HepG2 (cell line): ENCODE data around the gene CFAP210. TPM values are rescaled to one million over a fixed set of nuclear protein-coding genes. Genes with fewer than 3 reads are reported as not detected.

Experiments used
- ARID3A ChIP-seq: IDR thresholded peaks from 2 replicates; pipeline ENCODE4 v1.6.1; 2012; ENCODE audit warnings: low read depth, low read length, improper control_type of control experiment
- BCL6 ChIP-seq: IDR thresholded peaks from 2 replicates; pipeline ENCODE4 v1.6.1; 2016; ENCODE audit warnings: missing genetic modification reagents, missing compliant biosample characterization
- CCDC6 ChIP-seq: sonication (generic); formaldehyde crosslinking; IDR thresholded peaks from 2 replicates; pipeline ENCODE4 v1.8.1; 2022; ENCODE audit warnings: mild to moderate bottlenecking, missing genetic modification reagents, moderate library complexity
- CENPT ChIP-seq: sonication (generic); formaldehyde crosslinking; IDR thresholded peaks from 2 replicates; pipeline ENCODE4 v1.8.0; 2022; ENCODE audit warnings: low read depth, mild to moderate bottlenecking, moderate library complexity, missing genetic modification reagents
- FOSL1 ChIP-seq: sonication (generic); formaldehyde crosslinking; IDR thresholded peaks from 2 replicates; pipeline ENCODE4 v1.9.0; 2021; ENCODE audit warnings: missing genetic modification reagents, borderline replicate concordance
- GATA4 ChIP-seq: sonication (generic); IDR thresholded peaks from 2 replicates; pipeline ENCODE4 v1.6.1; 2016; ENCODE audit warnings: antibody characterized with exemption, low read depth, borderline replicate concordance
- MZF1 ChIP-seq: sonication (generic); formaldehyde crosslinking; IDR thresholded peaks from 2 replicates; pipeline ENCODE4 v1.8.1; 2023; ENCODE audit warnings: mild to moderate bottlenecking, missing genetic modification reagents, borderline replicate concordance
- ONECUT2 ChIP-seq: sonication (generic); formaldehyde crosslinking; IDR thresholded peaks from 2 replicates; pipeline ENCODE4 v1.4.0; 2020; ENCODE audit warnings: missing genetic modification reagents
- PHF8 ChIP-seq: sonication (generic); formaldehyde crosslinking; IDR thresholded peaks from 2 replicates; pipeline ENCODE4 v1.5.0; 2020; ENCODE audit warnings: missing genetic modification reagents
- POLR2G ChIP-seq: fragments of 200-400 bp; formaldehyde crosslinking; IDR thresholded peaks from 2 replicates; pipeline ENCODE4 v1.6.1; 2018; ENCODE audit warnings: mild to moderate bottlenecking, low read depth, low read length, moderate library complexity
- PRPF4 ChIP-seq: fragments of 200-400 bp; formaldehyde crosslinking; IDR thresholded peaks from 2 replicates; pipeline ENCODE4 v1.6.1; 2016; ENCODE audit warnings: low read length, low read depth; ENCODE audit not compliant: poor library complexity, severe bottlenecking
- RORA ChIP-seq: sonication (generic); formaldehyde crosslinking; IDR thresholded peaks from 2 replicates; pipeline ENCODE4 v1.5.0; 2020; ENCODE audit warnings: mild to moderate bottlenecking, missing genetic modification reagents, moderate library complexity
- SMARCC2 ChIP-seq: fragments of 450-650 bp; IDR thresholded peaks from 2 replicates; pipeline ENCODE4 v1.6.1; 2017; ENCODE audit warnings: antibody characterized with exemption, mild to moderate bottlenecking
- SMC3 ChIP-seq: IDR thresholded peaks from 2 replicates; pipeline ENCODE4 v1.6.1; 2011; ENCODE audit warnings: low read length, improper control_type of control experiment
- THAP8 ChIP-seq: sonication (generic); formaldehyde crosslinking; IDR thresholded peaks from 2 replicates; pipeline ENCODE4 v1.5.1; 2020; ENCODE audit warnings: missing genetic modification reagents, mild to moderate bottlenecking, borderline replicate concordance
- ZKSCAN8 ChIP-seq: IDR thresholded peaks from 2 replicates; pipeline ENCODE4 v1.6.1; 2016; ENCODE audit warnings: borderline replicate concordance, missing genetic modification reagents, missing compliant biosample characterization
- ZMAT5 ChIP-seq: sonication (generic); formaldehyde crosslinking; IDR thresholded peaks from 2 replicates; pipeline ENCODE4 v1.5.0; 2020; ENCODE audit warnings: mild to moderate bottlenecking, low read depth, missing genetic modification reagents, borderline replicate concordance
- ZMYM2 ChIP-seq: sonication (generic); formaldehyde crosslinking; IDR thresholded peaks from 2 replicates; pipeline ENCODE4 v1.8.0; 2022; ENCODE audit warnings: mild to moderate bottlenecking, missing genetic modification reagents
- ZNF101 ChIP-seq: sonication (generic); formaldehyde crosslinking; IDR thresholded peaks from 2 replicates; pipeline ENCODE4 v1.4.0; 2020; ENCODE audit warnings: mild to moderate bottlenecking, low read depth, missing genetic modification reagents, borderline replicate concordance
- ZNF251 ChIP-seq: sonication (generic); formaldehyde crosslinking; IDR thresholded peaks from 2 replicates; pipeline ENCODE4 v1.9.0; 2021; ENCODE audit warnings: mild to moderate bottlenecking, missing genetic modification reagents
- ZNF414 ChIP-seq: sonication (generic); formaldehyde crosslinking; IDR thresholded peaks from 2 replicates; pipeline ENCODE4 v1.5.0; 2020; ENCODE audit warnings: missing genetic modification reagents
- ZNF512 ChIP-seq: sonication (generic); formaldehyde crosslinking; IDR thresholded peaks from 2 replicates; pipeline ENCODE4 v1.4.0; 2020; ENCODE audit warnings: mild to moderate bottlenecking, missing genetic modification reagents
- ZNF629 ChIP-seq: sonication (generic); formaldehyde crosslinking; conservative IDR thresholded peaks from 2 replicates; pipeline ENCODE4 v1.5.0; 2020; ENCODE audit warnings: missing genetic modification reagents
- ZNF772 ChIP-seq: sonication (generic); formaldehyde crosslinking; IDR thresholded peaks from 2 replicates; pipeline ENCODE4 v1.5.0; 2020; ENCODE audit warnings: mild to moderate bottlenecking, missing genetic modification reagents
- ZNF781 ChIP-seq: sonication (generic); formaldehyde crosslinking; IDR thresholded peaks from 2 replicates; pipeline ENCODE4 v1.5.1; 2020; ENCODE audit warnings: borderline replicate concordance, mild to moderate bottlenecking, missing genetic modification reagents; ENCODE audit errors: not compliant biosample characterization
- ZSCAN22 ChIP-seq: sonication (generic); formaldehyde crosslinking; IDR thresholded peaks from 2 replicates; pipeline ENCODE4 v1.4.0; 2020; ENCODE audit warnings: mild to moderate bottlenecking, missing genetic modification reagents
- polyA plus RNA-seq, 8 experiments: library from polyadenylated mRNA; depleted of rRNA in 3 of 8; stranded (reverse) in 7 of 8; unstranded in 1 of 8; fragments of >200 nt; fragmentation: Illumina TruSeq in 4 of 8; extraction: Trizol in 4 of 8; gene quantifications; 2 replicates each; pipeline versions ENCODE4 v1.2.1 to v1.2.3, GENCODE V29; 2011 to 2016; ENCODE audit warnings: low read depth in 4 of 8, missing spikeins in 1 of 8, mixed read lengths in 1 of 8; ENCODE audit not compliant: insufficient read depth in 1 of 8
- total RNA-seq, 5 experiments: library from RNA; depleted of rRNA; stranded (reverse); fragments of >200 nt; fragmentation: Illumina TruSeq; extraction: Trizol; gene quantifications; 2 replicates each; pipeline ENCODE4 v1.2.3, GENCODE V29; 2016; ENCODE audit warnings: low read depth in 1 of 5

The CFAP210 gene
- total and polyA plus RNA-seq, 2 of the 13 experiments (the other 11 are each of a cell fraction or from before 2014, with no cell fraction given): 0.18 TPM; not detected in 1

GRCh38 chr2:169716938-169717690, 22.9 kb upstream of the CFAP210 start (continued):
- no peak for TF ChIP-seq ZNF512 (CRISPR knock-in tag)
- peak; percentile 66; the same call in 1 of the 2 replicates for TF ChIP-seq GATA4
- TF ChIP-seq RORA: no peak
- no peak for TF ChIP-seq MZF1 (CRISPR knock-in tag)
- TF ChIP-seq PRPF4: no peak
- no peak for TF ChIP-seq CCDC6 (CRISPR knock-in tag)
- TF ChIP-seq ZNF781 (CRISPR knock-in tag): no peak
- no peak; the same call in 1 of the 2 replicates for TF ChIP-seq ZNF772 (CRISPR knock-in tag)
- no peak for TF ChIP-seq ZNF414 (CRISPR knock-in tag)
- TF ChIP-seq ZMYM2 (CRISPR knock-in tag): no peak
- TF ChIP-seq SMARCC2: no peak
- TF ChIP-seq ZSCAN22: no peak
- no peak for TF ChIP-seq POLR2G
- no peak for TF ChIP-seq ZNF629 (CRISPR knock-in tag)
- TF ChIP-seq ARID3A: peak; percentile 54; the same call in 1 of the 2 replicates
- no peak for TF ChIP-seq ONECUT2 (CRISPR knock-in tag)
- no peak for TF ChIP-seq ZNF251 (CRISPR knock-in tag)
- TF ChIP-seq SMC3: no peak
- no peak for TF ChIP-seq ZNF101
- TF ChIP-seq BCL6: no peak; the same call in none of the 2 replicates
- peak; percentile 73 for TF ChIP-seq FOSL1 (CRISPR knock-in tag)
- TF ChIP-seq THAP8 (CRISPR knock-in tag): no peak
- no peak for TF ChIP-seq PHF8 (CRISPR knock-in tag)
- TF ChIP-seq CENPT (CRISPR knock-in tag): no peak; the same call in 1 of the 2 replicates
- TF ChIP-seq ZMAT5 (CRISPR knock-in tag): no peak
- TF ChIP-seq ZKSCAN8: no peak; the same call in 1 of the 2 replicates
